Fibroblast of skin of abdomen (primary cell): Measurements from ENCODE around the gene POFUT1. TPM values are rescaled to one million over a fixed set of nuclear protein-coding genes. Genes with fewer than 3 reads are reported as not detected.
A peak's percentile ranks its signal among the peaks of the same experiment; 100 is the strongest.
"Not testable (repeated sequence)": the region's sequence is repeated elsewhere in the genome, so short reads cannot be mapped to it uniquely, and the experiment has no call there.

Experiments
- DNase-seq: peaks from one replicate; pipeline ENCODE4 v3.0.0-alpha.2; 2013
- polyA plus RNA-seq, 2 experiments: library from polyadenylated mRNA; unstranded; fragments of 120-200 nt; gene quantifications; one replicate each; pipeline ENCODE4 v1.2.1, GENCODE V29; 2013; ENCODE audit not compliant: insufficient read length in 2 of 2

POFUT1 gene
- polyA plus RNA-seq (2013, experiment 1 of 2; ENCODE audit: insufficient read length), result 46.3 TPM
- polyA plus RNA-seq (2013, experiment 2 of 2; ENCODE audit: insufficient read length), result 46.8 TPM

DNA sequence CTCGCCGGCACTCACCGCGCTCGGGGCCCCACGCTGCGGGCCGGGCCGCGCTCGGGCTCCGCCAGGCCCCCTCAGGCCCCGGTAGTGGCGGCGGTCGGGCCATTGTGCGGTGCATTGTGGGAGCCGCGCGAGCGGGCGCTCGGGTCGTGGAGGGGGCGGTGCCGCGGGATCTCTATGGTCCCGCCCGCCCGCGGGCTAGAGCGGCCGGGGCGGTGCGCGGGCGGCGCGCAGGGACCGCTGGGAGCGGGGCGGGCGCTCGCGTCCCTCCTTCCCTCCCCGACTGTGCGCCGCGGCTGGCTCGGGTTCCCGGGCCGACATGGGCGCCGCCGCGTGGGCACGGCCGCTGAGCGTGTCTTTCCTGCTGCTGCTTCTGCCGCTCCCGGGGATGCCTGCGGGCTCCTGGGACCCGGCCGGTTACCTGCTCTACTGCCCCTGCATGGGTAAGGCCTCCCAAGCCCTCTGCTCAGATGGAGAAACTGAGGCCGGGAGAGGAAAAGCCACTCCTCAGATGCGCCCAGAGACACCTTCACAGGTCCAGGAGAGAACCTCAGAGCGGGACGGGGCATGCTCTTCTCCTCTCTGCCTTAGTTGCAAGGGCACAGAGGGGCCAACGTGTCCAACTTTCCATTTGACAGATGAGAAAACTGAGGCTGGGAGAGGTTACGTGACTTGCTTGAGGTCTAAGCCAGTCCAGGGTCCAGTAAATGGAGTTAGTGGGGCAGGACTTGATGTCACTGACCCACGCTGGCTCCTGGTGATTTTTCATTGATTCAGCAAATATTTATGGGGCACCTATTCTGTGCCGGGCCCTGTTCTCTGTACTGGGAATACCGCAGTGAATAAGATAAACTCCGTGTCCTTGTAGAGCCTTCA is at the start of gene POFUT1, which contains the start of gene PLAGL2:
POFUT1 (plus strand) TSS at position 255 of the 873 bp plus-strand sequence; CDS start at position 317, 62 bp downstream.
PLAGL2 (minus strand) TSS at position 118 of the 873 bp plus-strand sequence. CDS start 5,565 bp downstream, outside the sequence.
- peak; percentile 89 for DNase-seq

DNA sequence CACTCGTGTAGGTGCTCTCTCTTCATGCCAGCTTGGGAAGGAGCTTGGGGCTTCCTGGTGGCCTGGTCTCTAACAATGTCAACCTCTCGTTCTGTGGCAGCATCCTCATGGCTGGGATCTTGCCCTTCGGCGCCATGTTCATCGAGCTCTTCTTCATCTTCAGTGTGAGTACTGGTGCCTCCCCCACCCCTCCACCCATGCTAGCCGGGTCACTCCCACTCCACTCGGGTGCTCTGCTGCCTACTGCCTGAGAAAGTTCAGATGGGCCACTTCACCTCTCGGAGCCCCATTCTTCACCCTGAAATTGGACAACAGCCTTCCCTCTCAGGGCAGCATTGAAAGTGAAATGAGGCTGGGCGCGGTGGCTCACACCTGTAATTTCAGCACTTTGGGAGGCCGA is 49.3 kb upstream of the POFUT1 start:
- DNase-seq, result no peak

- DNase-seq, result no peak
Measured at GRCh38 chr20:32158943-32159660, 48.6 kb upstream of the POFUT1 start.

DNA sequence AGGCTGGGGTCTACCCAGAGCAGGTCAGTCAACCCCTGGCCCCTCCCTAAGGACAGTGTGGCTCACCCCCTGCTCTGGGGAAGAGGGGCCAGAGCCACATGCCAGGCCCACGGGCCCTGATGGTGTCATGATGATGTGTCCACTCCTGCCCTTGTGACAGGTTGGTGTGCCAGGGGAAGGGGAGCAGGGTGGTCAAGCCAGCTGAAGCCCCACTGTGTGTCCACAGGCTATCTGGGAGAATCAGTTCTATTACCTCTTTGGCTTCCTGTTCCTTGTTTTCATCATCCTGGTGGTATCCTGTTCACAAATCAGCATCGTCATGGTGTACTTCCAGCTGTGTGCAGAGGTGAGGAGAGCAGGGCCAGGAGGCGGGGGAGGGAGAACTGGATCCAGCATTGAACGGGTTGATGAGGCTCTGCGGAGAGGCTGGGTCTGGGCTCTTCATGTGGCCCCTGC is 47.9 kb upstream of the POFUT1 start:
- no peak for DNase-seq

- DNase-seq, result no peak
Measured at GRCh38 chr20:32160341-32160740, 47.3 kb upstream of the POFUT1 start.

GRCh38 chr20:32162351-32162750 is 45.3 kb upstream of the POFUT1 start:
- no peak for DNase-seq

DNA sequence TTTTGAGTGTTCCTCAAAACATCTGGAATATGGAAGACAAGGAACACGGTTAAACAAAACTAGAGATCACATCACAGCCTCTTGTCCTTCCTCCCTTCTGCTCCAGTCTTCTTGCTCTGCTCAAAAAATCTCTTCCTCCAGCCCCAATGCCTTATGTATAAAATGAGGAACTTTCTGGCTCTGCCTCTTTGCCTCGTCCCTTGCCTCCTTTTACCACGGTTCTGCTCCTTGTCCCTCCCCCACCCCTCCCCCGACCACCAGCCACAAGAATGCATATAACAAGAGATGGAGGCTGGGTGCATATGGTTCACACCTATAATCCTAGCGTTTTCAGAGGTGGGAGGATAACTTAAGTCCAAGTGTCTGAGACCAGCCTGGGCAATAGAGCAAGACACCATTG is 43.7 kb upstream of the POFUT1 start:
- no peak for DNase-seq

DNA sequence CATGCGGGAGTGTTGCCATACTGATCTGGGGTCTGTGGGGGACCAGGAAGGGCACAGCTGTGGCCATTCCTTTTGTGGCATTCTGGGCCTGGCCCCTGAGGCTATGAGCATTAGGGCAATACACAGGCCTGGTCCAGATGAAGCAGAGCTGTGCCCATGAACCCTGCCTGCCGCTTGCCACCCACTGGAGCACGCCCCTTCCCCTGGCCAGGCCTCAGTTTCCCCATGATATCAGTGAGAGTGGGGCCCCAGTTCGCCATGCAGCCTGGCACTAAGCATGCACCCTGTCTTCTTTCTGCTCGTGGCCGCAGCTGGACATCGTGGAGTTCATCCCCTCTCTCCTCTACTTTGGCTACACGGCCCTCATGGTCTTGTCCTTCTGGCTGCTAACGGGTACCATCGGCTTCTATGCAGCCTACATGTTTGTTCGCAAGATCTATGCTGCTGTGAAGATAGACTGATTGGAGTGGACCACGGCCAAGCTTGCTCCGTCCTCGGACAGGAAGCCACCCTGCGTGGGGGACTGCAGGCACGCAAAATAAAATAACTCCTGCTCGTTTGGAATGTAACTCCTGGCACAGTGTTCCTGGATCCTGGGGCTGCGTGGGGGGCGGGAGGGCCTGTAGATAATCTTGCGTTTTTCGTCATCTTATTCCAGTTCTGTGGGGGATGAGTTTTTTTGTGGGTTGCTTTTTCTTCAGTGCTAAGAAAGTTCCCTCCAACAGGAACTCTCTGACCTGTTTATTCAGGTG is 42.5 kb upstream of the POFUT1 start:
- no peak for DNase-seq

DNA sequence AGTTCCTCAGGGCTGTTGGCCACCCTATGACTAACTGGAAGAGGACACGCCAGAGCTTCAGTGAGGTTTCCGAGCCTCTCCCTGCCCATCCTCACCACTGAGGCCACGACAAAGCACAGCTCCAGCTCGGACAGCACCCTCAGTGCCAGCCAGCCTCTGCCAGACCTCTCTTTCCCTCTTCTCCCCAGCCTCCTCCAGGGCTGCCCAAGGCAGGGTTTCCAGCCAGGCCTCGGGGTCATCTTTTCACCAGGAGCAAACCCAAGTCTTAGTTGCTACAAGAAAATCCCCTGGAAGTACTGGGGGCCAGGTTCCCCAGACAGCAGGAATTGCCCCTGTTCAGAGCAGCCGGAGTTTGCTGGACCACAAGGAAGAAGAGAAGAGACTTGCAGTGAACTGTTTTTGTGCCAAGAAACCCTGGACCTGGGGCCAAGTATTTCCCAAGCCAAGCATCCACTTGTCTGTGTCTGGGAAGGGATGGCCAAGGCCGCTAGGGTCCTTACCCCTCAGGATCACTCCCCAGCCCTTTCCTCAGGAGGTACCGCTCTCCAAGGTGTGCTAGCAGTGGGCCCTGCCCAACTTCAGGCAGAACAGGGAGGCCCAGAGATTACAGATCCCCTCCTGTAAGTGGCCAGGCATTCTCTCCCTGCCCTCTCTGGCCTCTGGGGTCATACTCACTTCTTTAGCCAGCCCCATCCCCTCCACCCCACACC is 41.7 kb upstream of the POFUT1 start:
- no peak for DNase-seq

DNA sequence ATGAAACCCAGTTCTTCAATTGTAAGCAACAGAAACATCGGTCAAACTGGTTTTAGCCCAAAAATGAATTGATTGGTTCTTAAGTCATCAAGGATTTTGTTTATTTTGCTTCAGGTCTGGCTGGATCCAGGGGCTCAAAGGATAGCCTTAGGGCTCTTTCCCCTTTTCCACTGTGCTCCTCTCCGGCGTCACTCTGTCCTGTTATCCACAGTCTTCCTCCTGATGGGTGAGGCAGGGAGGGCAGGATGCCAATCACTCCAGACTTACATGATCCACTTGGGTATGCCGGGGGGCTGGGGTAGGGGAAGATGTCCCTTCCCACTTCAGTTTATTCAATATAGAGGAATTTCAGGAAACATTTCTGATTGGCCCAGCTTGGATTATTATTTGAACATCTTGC is 40.1 kb upstream of the POFUT1 start:
- no peak for DNase-seq

DNA sequence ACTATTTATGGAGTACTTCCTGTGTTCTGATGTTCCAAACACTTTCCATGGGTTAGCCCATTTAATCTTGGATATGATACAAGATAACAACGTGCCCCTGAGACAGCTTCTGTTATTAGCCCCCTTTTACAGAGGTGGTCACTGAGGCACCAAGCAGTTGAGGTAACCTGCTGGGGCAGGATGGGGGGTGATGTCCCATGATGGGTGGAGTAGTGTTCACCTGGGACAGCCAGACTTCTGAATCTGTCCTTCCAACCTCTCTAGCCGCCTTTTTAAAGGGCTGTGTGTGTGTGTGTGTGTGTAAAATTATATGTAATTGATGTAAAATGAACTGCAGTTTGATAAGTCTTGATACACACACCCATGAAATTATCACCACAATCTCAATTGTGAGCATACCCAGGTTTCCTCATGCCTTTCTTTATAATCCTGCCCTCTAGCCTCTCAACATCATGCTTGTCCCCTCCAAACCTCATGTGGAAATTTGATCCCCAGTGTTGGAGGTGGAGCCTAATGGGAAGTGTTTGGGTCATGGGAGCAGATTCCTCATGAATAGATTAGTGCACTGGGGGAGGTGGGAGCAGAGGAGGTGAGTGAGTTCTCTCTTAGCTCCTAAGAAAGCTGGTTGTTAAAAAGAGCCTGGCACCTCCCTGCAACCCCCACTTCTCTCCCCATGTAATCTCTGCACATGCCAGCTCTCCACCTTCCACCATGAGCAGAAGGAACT is 39.3 kb upstream of the POFUT1 start:
- DNase-seq, result peak; percentile 48

DNA sequence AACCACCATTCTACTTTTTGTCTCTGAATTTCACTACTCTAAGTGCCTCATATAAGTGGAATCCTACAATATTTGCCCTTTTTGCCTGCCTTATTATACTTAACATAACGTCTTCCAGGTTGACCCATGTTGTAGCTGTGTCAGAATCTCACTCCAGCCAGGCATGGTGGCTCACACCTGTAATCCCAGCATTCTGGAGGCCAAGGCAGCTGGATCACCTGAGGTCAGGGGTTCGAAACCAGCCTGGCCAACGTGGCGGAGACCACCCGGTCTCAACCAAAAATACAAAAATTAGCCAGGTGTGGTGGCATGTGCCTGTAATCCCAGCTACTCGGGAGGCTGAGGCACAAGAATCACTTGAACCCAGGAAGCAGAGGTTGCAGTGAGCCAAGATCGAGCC is 30.0 kb upstream of the POFUT1 start:
- not testable (repeated sequence) for DNase-seq

DNA sequence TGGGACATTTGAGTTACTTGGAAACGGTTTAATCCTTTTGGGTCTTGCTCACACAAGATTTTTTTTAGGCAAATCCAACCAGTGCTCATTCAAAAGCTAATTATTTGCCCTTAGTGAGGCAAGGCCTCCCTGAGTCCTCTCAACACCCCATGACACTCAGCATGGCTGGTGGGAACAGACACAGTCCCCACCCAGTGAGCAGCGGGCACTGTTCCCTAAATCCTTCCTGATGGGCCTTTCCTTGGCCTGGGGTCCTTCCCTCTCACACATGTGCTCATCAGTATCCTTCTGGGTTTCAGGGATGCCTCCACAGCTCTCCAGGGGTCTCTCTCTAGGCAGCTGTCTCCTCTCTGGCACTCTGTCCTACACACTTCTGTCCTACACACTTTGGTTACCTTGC is 28.2 kb upstream of the POFUT1 start:
- no peak for DNase-seq

DNA sequence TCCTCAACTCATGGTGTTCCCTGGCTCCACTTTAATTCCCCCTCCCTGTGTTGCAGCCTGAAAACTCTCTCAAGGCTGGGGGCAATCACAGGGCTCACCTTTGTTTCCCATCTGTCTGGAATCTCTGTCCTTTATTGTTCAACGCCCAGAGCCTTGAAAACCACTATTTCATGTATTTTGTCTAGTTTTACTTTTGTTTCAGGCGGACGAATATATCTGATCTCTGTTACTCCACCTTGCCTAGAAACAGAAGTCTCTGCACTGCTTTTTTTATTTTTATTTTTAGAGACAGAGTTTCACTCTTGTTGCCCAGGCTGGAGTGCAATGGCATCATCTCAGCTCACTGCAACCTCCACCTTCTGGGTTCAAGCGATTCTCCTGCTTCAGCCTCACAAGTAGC is 27.7 kb upstream of the POFUT1 start:
- no peak for DNase-seq

- no peak for DNase-seq
Measured at GRCh38 chr20:32181606-32182005, 26.1 kb upstream of the POFUT1 start.

- no peak for DNase-seq
Measured at GRCh38 chr20:32183947-32184635, 23.6 kb upstream of the POFUT1 start.

DNA sequence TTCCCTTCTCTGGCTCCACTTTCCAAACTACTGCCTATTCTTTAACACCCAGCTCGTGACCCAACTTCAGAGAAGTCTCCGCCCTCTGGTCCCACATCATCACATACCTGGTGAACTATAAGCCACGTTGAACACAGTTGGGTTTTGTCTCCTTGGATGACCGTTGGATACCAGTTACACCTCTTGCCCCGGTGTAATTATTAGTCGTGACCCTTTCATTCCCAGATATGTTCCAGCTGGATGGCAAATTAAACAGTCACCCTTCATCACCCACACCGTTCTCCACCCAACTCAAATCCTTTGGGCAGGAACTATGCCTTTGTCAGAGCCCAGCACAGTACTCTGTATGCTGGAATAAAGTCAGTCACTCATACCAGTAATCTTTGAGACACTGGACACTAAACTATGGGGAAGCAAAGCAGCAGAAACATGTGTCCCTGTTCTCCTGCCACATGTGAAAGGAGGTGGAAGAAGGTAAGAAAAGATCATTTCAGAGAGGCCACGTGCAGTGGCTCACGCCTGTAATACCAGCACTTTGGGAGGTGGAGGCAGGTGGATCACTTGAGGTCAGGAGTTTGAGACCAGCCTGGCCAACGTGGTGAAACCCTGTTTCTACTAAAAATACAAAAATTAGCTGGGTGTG is 22.6 kb upstream of the POFUT1 start:
- DNase-seq, result no peak

DNA sequence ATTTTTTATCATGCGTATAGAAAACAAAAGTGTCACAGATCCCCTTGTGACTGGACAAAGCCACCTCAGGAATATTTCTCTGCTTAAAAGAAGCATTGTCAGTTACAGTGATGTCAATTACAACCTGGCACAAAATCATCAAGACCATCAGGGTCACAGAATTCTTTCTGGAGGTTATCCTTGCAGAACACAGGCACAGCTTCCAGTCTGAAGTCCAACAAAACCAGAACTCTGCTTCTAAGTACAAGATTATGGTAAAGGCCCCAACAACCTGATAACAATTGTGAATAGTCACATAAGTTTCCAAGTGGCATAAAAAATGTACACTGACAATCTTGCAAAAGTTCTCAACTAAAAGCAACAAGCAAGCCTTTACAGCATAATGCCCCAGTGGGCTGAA is 21.2 kb upstream of the POFUT1 start:
- no peak for DNase-seq

DNA sequence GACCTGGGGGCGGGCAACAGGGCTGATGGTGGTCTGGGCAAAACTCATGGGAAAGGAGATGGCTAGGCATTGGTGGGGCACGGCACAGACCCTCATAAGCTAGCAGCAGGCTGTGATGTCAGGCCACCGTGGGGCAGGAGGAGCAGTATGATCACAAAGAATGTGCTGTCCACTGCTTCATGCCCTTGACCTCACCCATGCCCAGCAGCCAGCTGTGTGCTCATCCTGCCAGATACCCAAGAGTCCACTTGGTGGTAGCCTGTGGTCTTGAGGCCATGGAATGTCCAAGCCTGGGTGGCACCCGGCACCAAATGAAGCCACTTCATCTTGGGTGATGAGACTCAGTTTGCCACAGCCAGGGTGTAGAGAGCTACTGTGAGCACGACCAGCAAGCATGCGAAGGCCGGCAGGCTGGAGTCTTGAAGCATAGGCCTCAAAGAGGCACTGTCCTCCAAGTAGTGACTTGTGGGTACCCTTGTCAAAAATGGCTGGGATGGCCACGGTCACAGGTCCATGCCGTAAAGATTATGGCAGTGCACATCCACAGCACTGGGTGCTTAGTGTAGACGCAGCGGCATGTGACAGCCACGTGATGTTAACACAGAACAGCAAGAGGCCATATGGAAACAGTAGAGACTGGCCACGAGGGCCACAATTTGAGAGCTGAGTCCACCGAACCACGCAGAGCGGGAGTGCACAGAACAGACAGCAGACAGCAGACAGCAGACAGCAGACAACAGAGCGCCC is 19.1 kb upstream of the POFUT1 start:
- DNase-seq, result no peak

GRCh38 chr20:32189123-32189410 is 18.6 kb upstream of the POFUT1 start:
- DNase-seq, result no peak
